A673 (cell line): ENCODE measurements around the gene B4GALNT4. TPM values are rescaled to one million over a fixed set of nuclear protein-coding genes. Genes with fewer than 3 reads are reported as not detected.
A peak's percentile ranks its signal among the peaks of the same experiment; 100 is the strongest.
"Not testable (repeated sequence)": the region's sequence is repeated elsewhere in the genome, so short reads cannot be mapped to it uniquely, and the experiment has no call there.

ENCODE experiments used
- BruUV-seq: library from RNA; stranded (reverse); fragments of 400-500 nt; replicated peaks from 2 replicates; lab custom pipeline; 2021; lab: Mats Ljungman, UMichigan
- CTCF ChIA-PET: fragments of 300-600 bp; sonication (Branson Sonifier 250); formaldehyde crosslinking; loops from one replicate; lab custom pipeline; 2022; ENCODE audit warnings: antibody characterized with exemption; lab: Charles Lee
- POLR2A ChIA-PET: fragments of 300-600 bp; sonication (Branson Sonifier 250); formaldehyde crosslinking; loops from one replicate; lab custom pipeline; 2022; ENCODE audit warnings: antibody characterized with exemption; ENCODE audit not compliant: low non-redundant PET; lab: Charles Lee
- DNase-seq: peaks from one replicate; pipeline ENCODE4 v3.0.0-alpha.2; 2015; ENCODE audit warnings: low spot score
- H3K27ac ChIP-seq: fragments of 200-600 bp; sonication (generic); 2 replicates; pipeline ENCODE4 v1.5.1; 2016; ENCODE audit warnings: mixed run types, low read depth, mild to moderate bottlenecking, mixed read lengths, antibody characterized with exemption, low read length; ENCODE audit not compliant: poor library complexity, severe bottlenecking
- H3K27me3 ChIP-seq: fragments of 200-600 bp; sonication (generic); replicated peaks from 2 replicates; pipeline ENCODE4 v1.6.1; 2017; ENCODE audit warnings: mixed run types, low read depth, mild to moderate bottlenecking, mixed read lengths, antibody characterized with exemption, low read length; ENCODE audit not compliant: insufficient read depth, poor library complexity
- H3K36me3 ChIP-seq: fragments of 200-600 bp; sonication (generic); 2 replicates; pipeline ENCODE4 v1.6.1; 2016; ENCODE audit warnings: mixed run types, mild to moderate bottlenecking, mixed read lengths, antibody characterized with exemption, low read length; ENCODE audit not compliant: insufficient read depth, poor library complexity, severe bottlenecking
- H3K4me1 ChIP-seq: fragments of 200-600 bp; sonication (generic); 2 replicates; pipeline ENCODE4 v1.6.1; 2017; ENCODE audit warnings: mixed run types, mild to moderate bottlenecking, mixed read lengths, antibody characterized with exemption, low read length; ENCODE audit not compliant: insufficient read depth, poor library complexity, severe bottlenecking
- H3K4me3 ChIP-seq: fragments of 200-600 bp; sonication (generic); 2 replicates; pipeline ENCODE4 v1.5.1; 2016; ENCODE audit warnings: low read depth, mixed run types, mild to moderate bottlenecking, mixed read lengths, low read length; ENCODE audit not compliant: poor library complexity, severe bottlenecking
- H3K9me3 ChIP-seq: fragments of 200-600 bp; sonication (generic); 2 replicates; pipeline ENCODE4 v1.6.1; 2016; ENCODE audit warnings: mixed run types, low read depth, mild to moderate bottlenecking, mixed read lengths, antibody characterized with exemption, low read length; ENCODE audit not compliant: poor library complexity, severe bottlenecking
- CTCF ChIP-seq: fragments of 300-800, 200-600 bp; sonication (generic); conservative IDR thresholded peaks from 2 replicates; pipeline ENCODE4 v1.5.1; 2017; ENCODE audit warnings: low read depth, mild to moderate bottlenecking, antibody characterized with exemption, low read length, moderate library complexity, mixed read lengths
- EZH2 ChIP-seq: fragments of 200-600 bp; sonication (generic); IDR thresholded peaks from 2 replicates; pipeline ENCODE4 v1.6.1; 2017; ENCODE audit warnings: borderline replicate concordance, low read depth, mild to moderate bottlenecking, mixed read lengths, antibody characterized with exemption, low read length; ENCODE audit not compliant: poor library complexity, severe bottlenecking
- intact Hi-C: fragments of 100-400 bp; cut with micrococcal nuclease; formaldehyde crosslinking; loops from one replicate; pipeline ENCODE4 v1.10.0; 2022; ENCODE audit not compliant: unreplicated experiment
- total RNA-seq: library from RNA; stranded (reverse); gene quantifications from 2 replicates; pipeline ENCODE4 v1.2.3, GENCODE V29; 2021

Gene B4GALNT4
- total RNA-seq, 1 experiment from 2014 or later = 19.0 TPM

- peak; percentile 44 for DNase-seq
- BruUV-seq = no TSS peak
- no peaks in the 10 kb centered on the region for H3K4me1 ChIP-seq
- H3K9me3 ChIP-seq = no peaks in the 10 kb centered on the region
- CTCF ChIA-PET = interaction anchor here (0.6 kb wide), 1 partner anchor 12 kb away, joined by 5 read pairs; no protein-coding TSS in a partner anchor
- H3K36me3 ChIP-seq = no peaks in the 10 kb centered on the region
- TF ChIP-seq CTCF (no peak), EZH2 (no peak)
- no peak overlapping the region for H3K4me3 ChIP-seq
- POLR2A ChIA-PET = no interaction called here
- H3K27ac ChIP-seq = no peak overlapping the region
- H3K27me3 ChIP-seq = no peaks in the 10 kb centered on the region
- intact Hi-C loops = no loop called here
Measured at GRCh38 chr11:398826-399225, 29.5 kb downstream of the B4GALNT4 start.

- TF ChIP-seq CTCF = no peak
- no peak for TF ChIP-seq EZH2
- no TSS peak for BruUV-seq
- ChIA-PET POLR2A (no interaction called here), CTCF (no interaction called here)
- H3K36me3 ChIP-seq = no peaks in the 10 kb centered on the region
- DNase-seq = no peak
- H3K27me3 ChIP-seq = no peaks in the 10 kb centered on the region
- H3K27ac ChIP-seq = no peak overlapping the region
- H3K9me3 ChIP-seq = no peaks in the 10 kb centered on the region
- H3K4me3 ChIP-seq = no peak overlapping the region
- H3K4me1 ChIP-seq = no peaks in the 10 kb centered on the region
- intact Hi-C loops = no loop called here
Measured at GRCh38 chr11:399731-400211, 30.5 kb downstream of the B4GALNT4 start.

GRCh38 chr11:400241-400689 is 31.0 kb downstream of the B4GALNT4 start:
- intact Hi-C loops = no loop called here
- Histone ChIP-seq H3K36me3 (no peaks in the 10 kb centered on the region), H3K4me3 (no peak overlapping the region), H3K27ac (no peak overlapping the region), H3K4me1 (no peaks in the 10 kb centered on the region), H3K27me3 (no peaks in the 10 kb centered on the region), H3K9me3 (no peaks in the 10 kb centered on the region)
- no peak for DNase-seq
- TF ChIP-seq EZH2 = no peak
- no peak for TF ChIP-seq CTCF
- no TSS peak for BruUV-seq
- POLR2A ChIA-PET = no interaction called here
- CTCF ChIA-PET = no interaction called here

GRCh38 chr11:401196-401595 is 31.9 kb downstream of the B4GALNT4 start:
- H3K4me1 ChIP-seq, H3K27me3 ChIP-seq, H3K9me3 ChIP-seq, H3K4me3 ChIP-seq, intact Hi-C loops, POLR2A ChIA-PET, DNase-seq, H3K27ac ChIP-seq, BruUV-seq, CTCF ChIA-PET, H3K36me3 ChIP-seq: not testable (repeated sequence)
